Effector memory CD4-positive, alpha-beta T cell (primary cell): ENCODE results near the gene ZMAT2.
"Not testable (repeated sequence)": the region's sequence is repeated elsewhere in the genome, so short reads cannot be mapped to it uniquely, and the experiment has no call there.

Source experiments
- DNase-seq, 3 donors: peaks; one replicate each; pipeline ENCODE4 v3.0.0-alpha.2; 2020
- H3K27ac ChIP-seq: 2 replicates; pipeline ENCODE4 v1.7.0; 2013; ENCODE audit warnings: mild to moderate bottlenecking, low read length, moderate library complexity; ENCODE audit not compliant: insufficient read depth, poor library complexity, severe bottlenecking
- H3K27me3 ChIP-seq: replicated peaks from 2 replicates; pipeline ENCODE4 v1.7.0; 2013; ENCODE audit warnings: mild to moderate bottlenecking, low read length; ENCODE audit not compliant: insufficient read depth, control insufficient read depth, poor library complexity, severe bottlenecking
- H3K36me3 ChIP-seq: 2 replicates; pipeline ENCODE4 v1.7.0; 2013; ENCODE audit warnings: mild to moderate bottlenecking, low read length, moderate library complexity; ENCODE audit not compliant: control insufficient read depth, insufficient read depth
- H3K4me1 ChIP-seq: 2 replicates; pipeline ENCODE4 v1.7.0; 2013; ENCODE audit warnings: low read length, mild to moderate bottlenecking; ENCODE audit not compliant: control insufficient read depth, insufficient read depth, poor library complexity, severe bottlenecking
- H3K4me3 ChIP-seq: 2 replicates; pipeline ENCODE4 v1.7.0; 2013; ENCODE audit warnings: low read length, low read depth, mild to moderate bottlenecking; ENCODE audit not compliant: insufficient read depth, poor library complexity, severe bottlenecking
- H3K9me3 ChIP-seq: 2 replicates; pipeline ENCODE4 v1.7.0; 2013; ENCODE audit warnings: mild to moderate bottlenecking, low read length, moderate library complexity; ENCODE audit not compliant: control insufficient read depth
- total RNA-seq, 3 donors: gene quantifications; one replicate each; lab custom pipeline; 2026; lab: John Stamatoyannopoulos, UW

ZMAT2 gene, protein sequence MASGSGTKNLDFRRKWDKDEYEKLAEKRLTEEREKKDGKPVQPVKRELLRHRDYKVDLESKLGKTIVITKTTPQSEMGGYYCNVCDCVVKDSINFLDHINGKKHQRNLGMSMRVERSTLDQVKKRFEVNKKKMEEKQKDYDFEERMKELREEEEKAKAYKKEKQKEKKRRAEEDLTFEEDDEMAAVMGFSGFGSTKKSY
- 41.4 to 53.6 (median 50.7) reads per million in 3 donors for total RNA-seq

GRCh38 chr5:140700177-140701144 is at the start of gene ZMAT2:
Gene ZMAT2, plus strand, starts transcription at chr5:140700447. Its CDS starts 14 bp downstream, at chr5:140700461.
- Histone ChIP-seq H3K9me3 (no peaks in the 10 kb centered on the region), H3K4me1 (peaks cover 3% of the 10 kb centered on the region), H3K36me3 (peaks cover 76% of the 10 kb centered on the region), H3K4me3 (peak within 1 kb of the TSS; percentile 88), H3K27ac (peak within 1 kb of the TSS; percentile 82), H3K27me3 (no peaks in the 10 kb centered on the region)
- peak; percentile 87 to 92 (median 91) for DNase-seq

- no peak for DNase-seq
- Histone ChIP-seq H3K27me3 (no peaks in the 10 kb centered on the region), H3K27ac (no peak overlapping the region), H3K9me3 (no peaks in the 10 kb centered on the region), H3K36me3 (peaks cover 89% of the 10 kb centered on the region), H3K4me3 (no peak overlapping the region), H3K4me1 (no peaks in the 10 kb centered on the region)
Measured at GRCh38 chr5:140658870-140659269, 41.4 kb upstream of the ZMAT2 start.

DNA sequence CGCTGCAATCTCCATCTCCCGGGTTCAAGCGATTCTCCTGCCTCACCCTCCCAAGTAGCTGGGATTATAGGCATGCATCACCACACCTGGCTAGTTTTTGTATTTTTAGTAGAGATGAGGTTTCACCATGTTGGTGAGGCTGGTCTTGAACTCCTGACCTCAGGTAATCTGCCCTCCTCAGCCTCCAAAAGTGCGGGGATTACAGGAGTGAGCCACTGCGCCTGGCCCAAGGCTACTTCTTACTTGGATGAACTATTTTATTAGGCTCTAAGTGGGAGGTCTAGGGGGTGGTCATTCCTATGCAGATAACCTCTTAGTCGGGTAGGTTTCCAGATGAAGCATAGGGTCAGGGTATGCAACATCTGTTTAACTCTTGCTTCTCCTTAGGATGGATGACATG is 39.9 kb upstream of the ZMAT2 start:
- not testable (repeated sequence) for H3K27ac ChIP-seq, H3K4me1 ChIP-seq, H3K27me3 ChIP-seq, H3K9me3 ChIP-seq, H3K4me3 ChIP-seq, DNase-seq
- H3K36me3 ChIP-seq: peaks cover 74% of the 10 kb centered on the region

GRCh38 chr5:140664030-140664358 is 36.3 kb upstream of the ZMAT2 start:
- Histone ChIP-seq H3K27ac (peak overlapping the region; percentile 86), H3K4me3 (peak overlapping the region; percentile 73), H3K4me1 (peaks cover 8% of the 10 kb centered on the region), H3K36me3 (peaks cover 52% of the 10 kb centered on the region), H3K27me3 (no peaks in the 10 kb centered on the region), H3K9me3 (no peaks in the 10 kb centered on the region)
- no peak for DNase-seq

- Histone ChIP-seq H3K27ac (peak within 1 kb of the TSS; percentile 86), H3K27me3 (no peaks in the 10 kb centered on the region), H3K4me1 (peaks cover 8% of the 10 kb centered on the region), H3K36me3 (peaks cover 52% of the 10 kb centered on the region), H3K9me3 (no peaks in the 10 kb centered on the region), H3K4me3 (peak within 1 kb of the TSS; percentile 73)
- DNase-seq: peak; percentile 95
Measured at GRCh38 chr5:140664359-140665119, 35.7 kb upstream of the ZMAT2 start, which contains the start of gene WDR55. Gene WDR55, plus strand, starts transcription at chr5:140664904. Its CDS starts 9 bp downstream, at chr5:140664913.

- DNase-seq, H3K27me3 ChIP-seq, H3K9me3 ChIP-seq, H3K4me3 ChIP-seq, H3K27ac ChIP-seq, H3K4me1 ChIP-seq: not testable (repeated sequence)
- peaks cover 65% of the 10 kb centered on the region for H3K36me3 ChIP-seq
Measured at GRCh38 chr5:140671035-140671434, 29.2 kb upstream of the ZMAT2 start.

DNA sequence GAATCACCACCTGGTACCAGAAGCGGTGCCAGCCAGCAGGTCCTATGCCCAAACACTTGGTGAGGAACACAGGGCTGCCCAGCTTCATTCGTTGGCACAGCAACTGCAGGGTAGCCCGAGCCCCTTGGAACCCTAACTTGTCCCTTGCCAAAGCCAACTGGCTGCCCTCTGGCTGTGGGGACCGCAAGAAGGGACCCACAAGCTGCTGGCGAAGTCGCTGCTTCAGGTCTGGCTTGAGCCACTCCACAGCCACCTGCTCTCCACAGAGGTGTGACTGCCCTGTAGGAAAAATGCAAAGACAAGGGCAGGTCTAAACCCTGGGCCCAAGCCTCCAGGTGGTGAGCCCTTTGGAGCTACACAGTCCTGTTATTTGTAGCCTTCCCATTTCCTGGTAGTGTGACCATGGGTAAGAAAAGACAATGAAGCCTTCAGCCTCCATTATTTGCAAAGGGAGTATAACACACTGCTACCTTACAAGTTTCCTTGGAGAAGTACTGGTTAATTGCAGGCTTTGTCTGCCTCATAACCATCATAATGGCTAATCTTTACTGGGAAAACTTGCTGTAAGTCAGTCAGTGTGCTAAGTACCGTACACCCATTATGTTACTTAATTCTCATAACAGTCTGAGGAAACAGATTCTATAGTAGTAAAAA is 28.6 kb upstream of the ZMAT2 start:
- H3K36me3 ChIP-seq: peaks cover 71% of the 10 kb centered on the region
- H3K9me3 ChIP-seq: no peaks in the 10 kb centered on the region
- no peak overlapping the region for H3K4me3 ChIP-seq
- no peaks in the 10 kb centered on the region for H3K27me3 ChIP-seq
- H3K4me1 ChIP-seq: no peaks in the 10 kb centered on the region
- no peak for DNase-seq
- no peak overlapping the region for H3K27ac ChIP-seq

DNA sequence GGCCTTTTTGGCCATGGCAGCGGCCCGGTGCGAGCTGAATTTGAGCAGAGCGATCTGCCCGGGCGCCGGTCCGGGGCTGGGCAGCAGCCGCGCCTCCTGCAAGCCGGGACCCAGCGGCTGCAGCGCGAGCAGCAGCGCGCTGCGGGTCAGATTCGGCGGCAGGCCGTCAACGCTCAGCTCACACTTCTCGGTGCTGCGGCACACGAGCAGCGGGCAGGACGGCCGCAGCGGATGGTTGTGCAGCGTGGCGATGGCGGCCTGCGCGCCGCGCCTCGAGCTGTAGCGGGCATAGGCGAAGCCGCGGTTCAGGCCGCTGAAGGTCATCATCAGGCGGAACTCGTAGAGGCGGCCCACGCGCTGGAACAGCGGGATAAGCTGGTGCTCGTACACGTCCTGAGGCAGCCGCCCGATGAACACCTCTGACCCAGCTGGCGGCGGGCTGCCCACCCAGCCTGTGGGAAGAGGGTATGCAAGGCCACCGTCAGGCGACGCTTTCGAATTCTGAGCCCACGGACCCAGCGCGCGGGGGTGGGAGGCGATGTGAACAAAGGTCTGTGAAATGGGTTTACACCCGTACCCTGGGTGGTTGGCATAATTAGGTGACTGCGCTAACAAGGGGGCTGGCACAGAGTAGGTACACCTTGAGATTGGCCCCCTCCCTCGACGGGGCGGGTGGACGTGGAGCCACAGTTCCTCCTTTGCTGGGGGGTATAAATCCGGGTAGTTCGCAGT is 27.6 kb upstream of the ZMAT2 start:
- no peak for DNase-seq
- Histone ChIP-seq H3K4me3 (no peak overlapping the region), H3K36me3 (peaks cover 81% of the 10 kb centered on the region), H3K27me3 (no peaks in the 10 kb centered on the region), H3K4me1 (no peaks in the 10 kb centered on the region), H3K27ac (no peak overlapping the region), H3K9me3 (no peaks in the 10 kb centered on the region)
